ENCODE results near the gene SHKBP1. TPM values are rescaled to one million over a fixed set of nuclear protein-coding genes. Genes with fewer than 3 reads are reported as not detected.

SHKBP1 gene
- total RNA-seq, 1 donor from 2014 or later: 76.3 TPM

DNA sequence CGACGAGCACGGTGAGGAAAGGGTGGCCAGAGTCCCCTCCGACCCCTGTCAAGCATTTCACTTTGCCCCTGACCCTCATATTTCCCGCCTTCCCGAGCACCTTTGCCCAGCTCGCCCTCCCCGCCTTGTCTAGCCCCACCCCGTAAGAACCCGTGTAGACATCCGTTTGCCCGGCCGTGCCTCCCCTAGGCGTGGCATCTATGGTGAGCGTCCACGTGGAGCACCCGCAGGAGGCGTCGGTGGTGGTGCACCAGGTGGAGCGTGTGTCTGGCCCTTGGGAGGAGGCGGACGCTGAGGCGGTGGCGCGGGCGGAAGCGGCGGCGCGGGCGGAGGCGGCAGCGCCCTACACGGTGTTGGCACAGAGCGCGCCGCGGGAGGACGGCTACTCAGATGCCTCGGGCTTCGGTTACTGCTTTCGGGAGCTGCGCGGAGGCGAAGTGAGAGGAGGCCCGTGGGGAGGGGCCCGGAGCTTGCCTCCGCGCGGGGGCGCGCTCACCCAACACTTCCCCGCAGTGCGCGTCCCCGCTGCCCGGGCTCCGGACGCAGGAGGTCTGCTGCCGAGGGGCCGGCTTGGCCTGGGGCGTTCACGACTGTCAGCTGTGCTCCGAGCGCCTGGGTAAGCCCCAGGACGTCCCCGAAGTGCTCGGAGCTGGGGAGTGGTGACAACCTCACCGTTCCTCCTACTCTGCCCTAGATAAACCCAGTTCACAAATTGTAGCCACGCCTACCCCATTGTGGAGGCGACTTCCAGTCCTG, 28.7 kb downstream of the SHKBP1 start:
- H3K27ac Mint-ChIP-seq (ENCODE audit: unreplicated experiment): no peak overlapping the region
- peaks cover 42% of the 10 kb centered on the region for H3K4me1 Mint-ChIP-seq
- TF ChIP-seq, protein P1, sequence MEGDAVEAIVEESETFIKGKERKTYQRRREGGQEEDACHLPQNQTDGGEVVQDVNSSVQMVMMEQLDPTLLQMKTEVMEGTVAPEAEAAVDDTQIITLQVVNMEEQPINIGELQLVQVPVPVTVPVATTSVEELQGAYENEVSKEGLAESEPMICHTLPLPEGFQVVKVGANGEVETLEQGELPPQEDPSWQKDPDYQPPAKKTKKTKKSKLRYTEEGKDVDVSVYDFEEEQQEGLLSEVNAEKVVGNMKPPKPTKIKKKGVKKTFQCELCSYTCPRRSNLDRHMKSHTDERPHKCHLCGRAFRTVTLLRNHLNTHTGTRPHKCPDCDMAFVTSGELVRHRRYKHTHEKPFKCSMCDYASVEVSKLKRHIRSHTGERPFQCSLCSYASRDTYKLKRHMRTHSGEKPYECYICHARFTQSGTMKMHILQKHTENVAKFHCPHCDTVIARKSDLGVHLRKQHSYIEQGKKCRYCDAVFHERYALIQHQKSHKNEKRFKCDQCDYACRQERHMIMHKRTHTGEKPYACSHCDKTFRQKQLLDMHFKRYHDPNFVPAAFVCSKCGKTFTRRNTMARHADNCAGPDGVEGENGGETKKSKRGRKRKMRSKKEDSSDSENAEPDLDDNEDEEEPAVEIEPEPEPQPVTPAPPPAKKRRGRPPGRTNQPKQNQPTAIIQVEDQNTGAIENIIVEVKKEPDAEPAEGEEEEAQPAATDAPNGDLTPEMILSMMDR (conservative IDR thresholded peaks at IDR 0.05): no peak
- peaks cover 92% of the 10 kb centered on the region for H3K27me3 Mint-ChIP-seq (ENCODE audit: low read depth)
- no peaks in the 10 kb centered on the region for H3K9me3 Mint-ChIP-seq
- DNase-seq (ENCODE audit: low read depth, low spot score): no peak
- H3K36me3 Mint-ChIP-seq (ENCODE audit: low read depth): peaks cover 4% of the 10 kb centered on the region
- peak overlapping the region; percentile 81 for H3K4me3 Mint-ChIP-seq

DNA sequence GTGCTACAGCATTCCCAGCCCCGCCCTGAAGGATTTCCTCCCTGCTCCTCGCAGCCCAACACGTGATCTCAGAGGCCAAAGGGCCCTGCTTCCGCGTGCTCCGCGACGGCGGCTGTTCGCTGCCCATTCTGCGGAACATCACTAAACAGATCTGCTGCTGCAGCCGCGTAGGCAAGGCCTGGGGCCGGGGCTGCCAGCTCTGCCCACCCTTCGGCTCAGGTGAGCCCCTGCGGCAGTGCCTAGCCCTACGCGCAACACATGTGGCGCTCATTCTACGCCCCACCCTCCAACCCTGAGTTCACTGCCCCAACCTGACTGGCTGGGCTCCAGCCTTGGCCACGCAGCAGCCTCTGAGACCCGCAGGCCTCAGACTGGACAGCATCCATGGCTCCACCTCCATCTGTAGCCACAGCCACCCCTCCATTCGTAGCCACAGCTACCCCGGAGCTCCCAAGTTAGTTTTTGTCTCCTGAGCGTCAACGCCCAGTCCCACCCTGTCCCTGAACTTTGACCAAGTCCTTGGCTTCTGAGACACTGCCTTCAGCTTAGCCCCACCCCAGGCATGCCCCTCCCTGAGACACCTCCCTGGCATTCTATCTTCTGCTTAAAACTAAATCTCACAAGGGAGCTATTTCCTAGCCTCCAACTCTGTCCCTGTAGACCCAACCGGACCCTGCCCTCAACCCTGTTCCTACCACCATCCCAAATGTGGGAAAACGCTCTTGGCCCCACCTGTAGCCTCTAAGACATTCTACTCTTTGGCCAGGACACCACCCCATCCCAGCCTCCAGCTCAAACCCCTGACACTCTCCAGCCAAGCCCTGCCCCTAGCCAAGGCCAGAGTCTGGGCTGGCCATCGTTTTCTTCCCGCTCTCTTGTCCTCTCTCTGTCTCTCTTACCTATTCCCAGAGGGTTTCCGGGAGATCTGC, 30.9 kb downstream of the SHKBP1 start:
- DNase-seq (ENCODE audit: low read depth, low spot score): no peak
- TF ChIP-seq, protein P1 (conservative IDR thresholded peaks at IDR 0.05): no peak
- Mint-ChIP-seq H3K4me3 (peak overlapping the region; percentile 63), H3K4me1 (peaks cover 50% of the 10 kb centered on the region), H3K27ac (ENCODE audit: unreplicated experiment) (no peak overlapping the region), H3K36me3 (ENCODE audit: low read depth) (peaks cover 9% of the 10 kb centered on the region), H3K9me3 (no peaks in the 10 kb centered on the region), H3K27me3 (ENCODE audit: low read depth) (peaks cover 97% of the 10 kb centered on the region)

DNA sequence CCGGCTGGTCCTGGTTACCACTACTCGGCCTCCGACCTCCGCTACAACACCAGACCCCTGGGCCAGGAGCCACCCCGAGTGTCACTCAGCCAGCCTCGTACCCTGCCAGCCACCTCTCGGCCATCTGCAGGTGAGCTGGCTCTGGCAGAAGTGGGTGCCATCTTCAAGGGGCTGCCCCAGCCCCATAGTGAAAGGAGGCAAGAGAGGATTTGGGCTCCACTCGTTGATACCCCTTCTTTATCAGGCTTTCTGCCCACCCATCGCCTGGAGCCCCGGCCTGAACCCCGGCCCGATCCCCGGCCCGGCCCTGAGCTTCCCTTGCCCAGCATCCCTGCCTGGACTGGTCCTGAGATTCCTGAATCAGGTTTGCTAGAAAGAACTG, 31.6 kb downstream of the SHKBP1 start:
- TF ChIP-seq, protein P1 (conservative IDR thresholded peaks at IDR 0.05): no peak
- no peak for DNase-seq (ENCODE audit: low read depth, low spot score)
- Mint-ChIP-seq H3K36me3 (ENCODE audit: low read depth) (peaks cover 10% of the 10 kb centered on the region), H3K27me3 (ENCODE audit: low read depth) (peaks cover 95% of the 10 kb centered on the region), H3K9me3 (no peaks in the 10 kb centered on the region), H3K27ac (ENCODE audit: unreplicated experiment) (no peak overlapping the region), H3K4me3 (no peak overlapping the region), H3K4me1 (peaks cover 47% of the 10 kb centered on the region)

DNA sequence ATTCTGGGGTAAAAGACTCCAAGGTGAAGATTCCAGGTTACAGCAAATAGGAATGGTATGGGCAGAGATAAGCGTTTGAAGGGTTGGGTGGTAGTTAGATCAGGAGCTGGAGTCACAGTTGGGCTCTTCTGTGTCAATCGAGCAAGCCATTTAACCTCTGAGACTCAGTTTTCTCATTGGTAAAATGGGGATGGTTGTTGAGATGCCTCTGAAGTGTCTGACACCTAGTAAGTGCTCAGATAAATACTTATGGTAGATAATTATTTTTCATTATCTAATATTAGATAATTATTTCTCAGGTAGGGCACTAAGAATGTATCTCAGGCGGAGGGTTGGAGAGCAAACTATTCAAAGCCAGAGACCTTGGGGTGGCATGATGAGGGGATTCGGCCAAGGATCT, 32.3 kb downstream of the SHKBP1 start:
- no peaks in the 10 kb centered on the region for H3K9me3 Mint-ChIP-seq
- TF ChIP-seq, protein P1 (conservative IDR thresholded peaks at IDR 0.05): no peak
- peaks cover 95% of the 10 kb centered on the region for H3K27me3 Mint-ChIP-seq (ENCODE audit: low read depth)
- no peak for DNase-seq (ENCODE audit: low read depth, low spot score)
- H3K27ac Mint-ChIP-seq (ENCODE audit: unreplicated experiment): no peak overlapping the region
- peaks cover 49% of the 10 kb centered on the region for H3K4me1 Mint-ChIP-seq
- peak overlapping the region; percentile 40 for H3K4me3 Mint-ChIP-seq
- peaks cover 10% of the 10 kb centered on the region for H3K36me3 Mint-ChIP-seq (ENCODE audit: low read depth)

DNA sequence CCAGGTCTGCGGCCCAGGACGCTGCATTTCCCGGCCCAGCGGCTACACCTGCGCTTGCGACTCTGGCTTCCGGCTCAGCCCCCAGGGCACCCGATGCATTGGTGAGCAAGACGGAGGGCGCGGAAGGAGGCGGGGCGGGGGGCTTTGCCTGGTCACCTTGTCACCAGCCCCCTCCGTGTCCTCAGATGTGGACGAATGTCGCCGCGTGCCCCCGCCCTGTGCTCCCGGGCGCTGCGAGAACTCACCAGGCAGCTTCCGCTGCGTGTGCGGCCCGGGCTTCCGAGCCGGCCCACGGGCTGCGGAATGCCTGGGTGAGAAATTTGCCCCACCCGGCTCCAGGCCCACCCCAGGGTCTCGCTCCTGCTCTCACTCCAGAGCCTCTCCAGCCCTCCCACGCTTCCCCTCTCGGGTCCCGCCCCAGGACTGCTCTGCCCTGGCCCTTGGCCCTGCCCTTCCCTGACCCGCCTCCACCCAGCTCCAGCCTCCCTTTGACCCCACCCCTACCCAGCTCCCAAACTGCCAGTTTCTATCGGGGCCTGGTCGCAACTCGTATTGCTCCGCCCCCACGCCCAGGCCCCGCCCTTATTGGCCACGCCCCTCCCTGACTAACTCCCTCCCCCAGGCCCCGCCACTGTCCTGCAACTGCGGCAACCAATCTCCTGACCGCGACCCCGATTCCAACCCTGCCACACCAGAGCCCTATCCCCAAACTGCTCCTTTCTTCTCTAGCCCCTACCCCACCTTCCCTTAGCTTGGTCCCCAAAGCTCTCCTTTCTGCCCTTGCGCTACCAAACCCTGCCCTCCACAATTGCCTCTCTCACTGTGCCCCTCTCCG, 33.1 kb downstream of the SHKBP1 start:
- Mint-ChIP-seq H3K27me3 (ENCODE audit: low read depth) (peaks cover 95% of the 10 kb centered on the region), H3K4me3 (peak overlapping the region; percentile 85), H3K36me3 (ENCODE audit: low read depth) (peaks cover 10% of the 10 kb centered on the region), H3K27ac (ENCODE audit: unreplicated experiment) (no peak overlapping the region), H3K4me1 (peaks cover 48% of the 10 kb centered on the region), H3K9me3 (no peaks in the 10 kb centered on the region)
- peak; percentile 74 for DNase-seq (ENCODE audit: low read depth, low spot score)
- TF ChIP-seq, protein P1 (conservative IDR thresholded peaks at IDR 0.05): no peak
